IMR-90 (cell line): ENCODE results near the gene TKFC. TPM values are rescaled to one million over a fixed set of nuclear protein-coding genes. Genes with fewer than 3 reads are reported as not detected.

Experiments
- ATAC-seq: fragments of 200-7000 bp; cut with Tn5 transposase; 2 replicates; pipeline ENCODE4 v1.9.1; 2020; ENCODE audit warnings: low read depth, mild to moderate bottlenecking, moderate library complexity
- BruUV-seq: library from RNA; stranded (reverse); fragments of 400-500 nt; replicated peaks from 2 replicates; lab custom pipeline; 2021; lab: Mats Ljungman, UMichigan
- CTCF ChIA-PET: fragments of 300-600 bp; formaldehyde crosslinking; extraction: SDS; loops from one replicate; lab custom pipeline; 2021; ENCODE audit warnings: antibody characterized with exemption; lab: Yijun Ruan, JAX
- POLR2A ChIA-PET: fragments of 300-600 bp; sonication (Branson Sonifier 250); formaldehyde crosslinking; loops from one replicate; lab custom pipeline; 2022; ENCODE audit warnings: antibody characterized with exemption; ENCODE audit not compliant: unreplicated experiment; lab: Charles Lee
- DNase-seq: peaks from one replicate; pipeline ENCODE4 v3.0.0; 2013
- H2AFZ ChIP-seq: replicated peaks from 2 replicates; pipeline ENCODE3; 2013; ENCODE audit warnings: low read length, mild to moderate bottlenecking; ENCODE audit not compliant: poor library complexity
- H2AK5ac ChIP-seq: 2 replicates; pipeline ENCODE4 v1.6.1; 2013; ENCODE audit warnings: low read depth, low read length, inconsistent platforms
- H2AK9ac ChIP-seq: replicated peaks from 2 replicates; pipeline ENCODE3; 2013; ENCODE audit warnings: mild to moderate bottlenecking, low read depth, low read length, moderate library complexity; ENCODE audit not compliant: poor library complexity
- H2BK120ac ChIP-seq: 2 replicates; pipeline ENCODE4 v1.6.1; 2013; ENCODE audit warnings: low read depth, low read length, inconsistent platforms
- H2BK15ac ChIP-seq: 3 replicates; pipeline ENCODE4 v1.6.1; 2013; ENCODE audit warnings: low read depth, low read length, inconsistent platforms
- H2BK20ac ChIP-seq: 2 replicates; pipeline ENCODE4 v1.6.1; 2013; ENCODE audit warnings: low read depth, mild to moderate bottlenecking, inconsistent platforms, low read length, moderate library complexity
- H2BK5ac ChIP-seq: 2 replicates; pipeline ENCODE4 v1.6.1; 2013; ENCODE audit warnings: mild to moderate bottlenecking, low read depth, low read length, inconsistent platforms; ENCODE audit not compliant: poor library complexity, severe bottlenecking
- H3K14ac ChIP-seq: replicated peaks from 2 replicates; pipeline ENCODE4 v1.6.1; 2013; ENCODE audit warnings: low read depth, low read length, inconsistent platforms
- H3K18ac ChIP-seq: 2 replicates; pipeline ENCODE4 v1.6.1; 2013; ENCODE audit warnings: low read depth, low read length, control low read depth
- H3K23ac ChIP-seq: 2 replicates; pipeline ENCODE4 v1.6.1; 2013; ENCODE audit warnings: low read depth, low read length, inconsistent platforms
- H3K27ac ChIP-seq: 2 replicates; pipeline ENCODE4 v1.5.1; 2013; ENCODE audit warnings: mild to moderate bottlenecking, control low read depth, low read length; ENCODE audit not compliant: insufficient read depth
- H3K27me3 ChIP-seq: 2 replicates; pipeline ENCODE4 v1.6.1; 2013; ENCODE audit warnings: low read length; ENCODE audit not compliant: control insufficient read depth, insufficient read depth
- H3K36me3 ChIP-seq: 2 replicates; pipeline ENCODE4 v1.6.1; 2013; ENCODE audit warnings: low read length, mixed read lengths; ENCODE audit not compliant: control insufficient read depth, insufficient read depth
- H3K4ac ChIP-seq: 2 replicates; pipeline ENCODE4 v1.6.1; 2013; ENCODE audit warnings: low read depth, low read length, inconsistent platforms
- H3K4me1 ChIP-seq: 2 replicates; pipeline ENCODE4 v1.6.1; 2013; ENCODE audit warnings: low read length, mixed read lengths; ENCODE audit not compliant: control insufficient read depth, insufficient read depth
- H3K4me2 ChIP-seq: 2 replicates; pipeline ENCODE4 v1.6.1; 2013; ENCODE audit warnings: low read depth, mild to moderate bottlenecking, control low read depth, low read length, moderate library complexity
- H3K4me3 ChIP-seq: 2 replicates; pipeline ENCODE4 v1.5.1; 2013; ENCODE audit warnings: low read depth, mild to moderate bottlenecking, control low read depth, low read length, moderate library complexity; ENCODE audit not compliant: insufficient read depth
- H3K56ac ChIP-seq: 2 replicates; pipeline ENCODE4 v1.6.1; 2013; ENCODE audit warnings: low read length, inconsistent platforms; ENCODE audit not compliant: insufficient read depth; ENCODE audit errors: extremely low read depth
- H3K79me1 ChIP-seq, 2 experiments: 2 replicates each; pipeline ENCODE4 v1.6.1; 2013; ENCODE audit warnings: low read length in 2 of 2, inconsistent platforms in 1 of 2, low read depth in 1 of 2
- H3K9ac ChIP-seq: 2 replicates; pipeline ENCODE4 v1.6.1; 2013; ENCODE audit warnings: low read depth, low read length, control low read depth
- H3K9me1 ChIP-seq: 2 replicates; pipeline ENCODE4 v1.6.1; 2013; ENCODE audit warnings: low read length, inconsistent platforms; ENCODE audit not compliant: insufficient read depth
- H3K9me3 ChIP-seq: 2 replicates; pipeline ENCODE4 v1.6.1; 2013; ENCODE audit warnings: low read length; ENCODE audit not compliant: control insufficient read depth, insufficient read depth
- H4K20me1 ChIP-seq: 2 replicates; pipeline ENCODE4 v1.6.1; 2013; ENCODE audit warnings: low read length, inconsistent platforms; ENCODE audit not compliant: insufficient read depth
- H4K5ac ChIP-seq: 2 replicates; pipeline ENCODE4 v1.6.1; 2013; ENCODE audit warnings: mild to moderate bottlenecking, low read depth, low read length, control low read depth
- H4K8ac ChIP-seq, 2 experiments: 2 replicates each; pipeline ENCODE4 v1.6.1; 2013; ENCODE audit warnings: low read depth in 2 of 2, low read length in 2 of 2, control low read depth in 1 of 2, inconsistent platforms in 1 of 2
- H4K91ac ChIP-seq: 2 replicates; pipeline ENCODE4 v1.6.1; 2013; ENCODE audit warnings: low read depth, low read length, inconsistent platforms; ENCODE audit not compliant: insufficient read depth
- BHLHE40 ChIP-seq: fragments of 150-350 bp; IDR thresholded peaks from 2 replicates; pipeline ENCODE4 v1.6.1; 2016; ENCODE audit warnings: mild to moderate bottlenecking, low read depth, low read length
- CHD1 ChIP-seq: IDR thresholded peaks from 2 replicates; pipeline ENCODE4 v1.6.1; 2012; ENCODE audit warnings: low read depth, low read length, improper control_type of control experiment
- POLR2A ChIP-seq: IDR thresholded peaks from 2 replicates; pipeline ENCODE4 v1.6.1; 2012; ENCODE audit warnings: mild to moderate bottlenecking, low read depth, low read length
- RAD21 ChIP-seq: IDR thresholded peaks from 2 replicates; pipeline ENCODE4 v1.6.1; 2012; ENCODE audit warnings: low read length, improper control_type of control experiment
- RCOR1 ChIP-seq: IDR thresholded peaks from 2 replicates; pipeline ENCODE4 v1.6.1; 2012; ENCODE audit warnings: mild to moderate bottlenecking, low read length, improper control_type of control experiment; ENCODE audit not compliant: insufficient replicate concordance
- SMC3 ChIP-seq: fragments of 150-350 bp; IDR thresholded peaks from 2 replicates; pipeline ENCODE4 v1.6.1; 2016; ENCODE audit warnings: low read depth, mild to moderate bottlenecking, antibody characterized with exemption, low read length, moderate library complexity
- WGBS, 2 experiments: methylation state at CpG; one replicate each; pipeline versions ENCODE4 v1.1.5 to v1.1.7; 2013; ENCODE audit warnings: missing lambda C conversion rate in 2 of 2; ENCODE audit not compliant: insufficient read length in 1 of 2; ENCODE audit errors: extremely low coverage in 2 of 2; 5-methylcytosine and 5-hydroxymethylcytosine counted together
- dilution Hi-C: fragments of 300-500 bp; cut with HindIII; formaldehyde crosslinking; loops from one replicate; pipeline ENCODE4 v1.14.3; 2018; ENCODE audit warnings: low sequenced_read_pairs; ENCODE audit not compliant: unreplicated experiment
- in situ Hi-C: fragments of 300-500 bp; cut with MboI; formaldehyde crosslinking; loops from 3 replicates; pipeline ENCODE4 v1.14.3; 2019; ENCODE audit warnings: low sequenced_read_pairs, inconsistent platforms, mixed read lengths
- intact Hi-C: fragments of 100-400 bp; cut with micrococcal nuclease; formaldehyde crosslinking; loops from 2 replicates; pipeline ENCODE4 v1.10.0; 2022
- polyA plus RNA-seq, 3 experiments: library from polyadenylated mRNA; depleted of rRNA; stranded (reverse); fragments of >200 nt; gene quantifications; 2 replicates each; pipeline ENCODE4 v1.2.3, GENCODE V29; 2012; ENCODE audit warnings: low replicate concordance in 1 of 3
- total RNA-seq: library from RNA; depleted of rRNA; stranded (reverse); fragments of >200 nt; gene quantifications from 2 replicates; pipeline ENCODE4 v1.2.3, GENCODE V29; 2012
- TF ChIP-seq, protein P1 (sequence below): conservative IDR thresholded peaks from 2 replicates; pipeline ENCODE4 v1.5.1; 2012; ENCODE audit warnings: mild to moderate bottlenecking, low read depth, low read length, improper control_type of control experiment

Gene TKFC
- total and polyA plus RNA-seq, 2 of the 4 experiments (the other 2 are of a cell fraction), result 10.4 to 30.8 TPM

- H3K14ac ChIP-seq, result no peak overlapping the region
- no peaks in the 10 kb centered on the region for H4K20me1 ChIP-seq
- H3K9ac ChIP-seq, result no peak overlapping the region
- H3K23ac ChIP-seq, result no peak overlapping the region
- H2BK15ac ChIP-seq, result no peak overlapping the region
- no peak overlapping the region for H2AK5ac ChIP-seq
- H4K5ac ChIP-seq, result no peak overlapping the region
- WGBS, 2 experiments, result 96% methylated on average over 8 of the region's 15 CpGs; no CpG with 5 or more reads in 1 of the 2 experiments
- H2BK5ac ChIP-seq, result no peak overlapping the region
- no peaks in the 10 kb centered on the region for H3K9me1 ChIP-seq
- H2BK120ac ChIP-seq, result no peak overlapping the region
- TF ChIP-seq BHLHE40, result no peak
- TF ChIP-seq SMC3, result peak; percentile 34
- TF ChIP-seq RCOR1, result no peak
- no peak for TF ChIP-seq CHD1
- TF ChIP-seq, protein P1, sequence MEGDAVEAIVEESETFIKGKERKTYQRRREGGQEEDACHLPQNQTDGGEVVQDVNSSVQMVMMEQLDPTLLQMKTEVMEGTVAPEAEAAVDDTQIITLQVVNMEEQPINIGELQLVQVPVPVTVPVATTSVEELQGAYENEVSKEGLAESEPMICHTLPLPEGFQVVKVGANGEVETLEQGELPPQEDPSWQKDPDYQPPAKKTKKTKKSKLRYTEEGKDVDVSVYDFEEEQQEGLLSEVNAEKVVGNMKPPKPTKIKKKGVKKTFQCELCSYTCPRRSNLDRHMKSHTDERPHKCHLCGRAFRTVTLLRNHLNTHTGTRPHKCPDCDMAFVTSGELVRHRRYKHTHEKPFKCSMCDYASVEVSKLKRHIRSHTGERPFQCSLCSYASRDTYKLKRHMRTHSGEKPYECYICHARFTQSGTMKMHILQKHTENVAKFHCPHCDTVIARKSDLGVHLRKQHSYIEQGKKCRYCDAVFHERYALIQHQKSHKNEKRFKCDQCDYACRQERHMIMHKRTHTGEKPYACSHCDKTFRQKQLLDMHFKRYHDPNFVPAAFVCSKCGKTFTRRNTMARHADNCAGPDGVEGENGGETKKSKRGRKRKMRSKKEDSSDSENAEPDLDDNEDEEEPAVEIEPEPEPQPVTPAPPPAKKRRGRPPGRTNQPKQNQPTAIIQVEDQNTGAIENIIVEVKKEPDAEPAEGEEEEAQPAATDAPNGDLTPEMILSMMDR, result peak; percentile 39
- peak; percentile 55 for TF ChIP-seq RAD21
- TF ChIP-seq POLR2A, result no peak
- no peaks in the 10 kb centered on the region; a peak in 1 of 4 replicates for H3K79me1 ChIP-seq
- no peaks in the 10 kb centered on the region for H3K9me3 ChIP-seq
- ATAC-seq (peak; percentile 46; the same call in 1 of the 2 replicates), DNase-seq (peak; percentile 42)
- H4K91ac ChIP-seq, result no peak overlapping the region
- H3K18ac ChIP-seq, result no peak overlapping the region
- no peaks in the 10 kb centered on the region for H3K4me1 ChIP-seq
- H4K8ac ChIP-seq, result no peak overlapping the region
- no peak overlapping the region for H3K27ac ChIP-seq
- H3K4ac ChIP-seq, result no peak overlapping the region
- no peak overlapping the region for H2BK20ac ChIP-seq
- H2AFZ ChIP-seq, result no peak overlapping the region
- no peaks in the 10 kb centered on the region for H3K36me3 ChIP-seq
- dilution Hi-C loops, result no loop called here
- H3K56ac ChIP-seq, result no peak overlapping the region
- no TSS peak for BruUV-seq
- in situ Hi-C loops, result loop anchor here (5.0 kb wide), 1 partner anchor 47 kb away; no protein-coding TSS in a partner anchor
- no peak overlapping the region for H3K4me3 ChIP-seq
- CTCF ChIA-PET, result interaction anchor here (0.6 to 5.0 kb wide), 6 partner anchors 18 to 85 kb away, joined by 3 to 72 read pairs (median 7); partner anchors contain the start of genes CYB561A3, DDB1, TKFC and TMEM138
- no peak overlapping the region for H3K4me2 ChIP-seq
- intact Hi-C loops, result loop anchor here (1.0 kb wide), 3 partner anchors 22 to 130 kb away; partner anchors contain the start of gene TMEM138
- no peaks in the 10 kb centered on the region for H3K27me3 ChIP-seq
- H2AK9ac ChIP-seq, result peak overlapping the region; percentile 28
- POLR2A ChIA-PET, result interaction anchor here (1.0 kb wide), 1 partner anchor 22 kb away, joined by 3 read pairs; the partner anchor contains the start of genes CYB561A3 and TMEM138
These were observed 51.5 kb downstream of the TKFC start for GRCh38 chr11:61384271-61385242.
